Smooth muscle cell (in vitro differentiated cells): ENCODE measurements around the gene FBXW7. TPM values are rescaled to one million over a fixed set of nuclear protein-coding genes. Genes with fewer than 3 reads are reported as not detected.

Experiments used
- DNase-seq: peaks from one replicate; lab custom pipeline; 2025; ENCODE audit not compliant: unreplicated experiment; lab: John Stamatoyannopoulos, UW
- H2AFZ ChIP-seq: fragments of 200-600 bp; sonication (generic); 2 replicates; pipeline ENCODE4 v1.6.0; 2016; ENCODE audit warnings: antibody characterized with exemption, low read depth, mild to moderate bottlenecking
- H3F3A ChIP-seq: fragments of 200-600 bp; sonication (generic); 2 replicates; pipeline ENCODE4 v1.6.0; 2017; ENCODE audit warnings: antibody characterized with exemption, low read depth
- H3K27ac ChIP-seq: fragments of 200-600 bp; sonication (generic); 2 replicates; pipeline ENCODE4 v1.5.1; 2016; ENCODE audit warnings: low read depth, mild to moderate bottlenecking
- H3K27me3 ChIP-seq: fragments of 200-600 bp; sonication (generic); 2 replicates; pipeline ENCODE4 v1.6.1; 2016; ENCODE audit warnings: low read depth, mild to moderate bottlenecking
- H3K36me3 ChIP-seq: fragments of 200-600 bp; sonication (generic); 2 replicates; pipeline ENCODE4 v1.5.1; 2016; ENCODE audit warnings: low read depth
- H3K4me1 ChIP-seq: fragments of 200-600 bp; sonication (generic); 2 replicates; pipeline ENCODE4 v1.5.1; 2016; ENCODE audit warnings: low read depth
- H3K4me2 ChIP-seq: fragments of 200-600 bp; sonication (generic); 2 replicates; pipeline ENCODE4 v1.6.0; 2016; ENCODE audit warnings: mild to moderate bottlenecking
- H3K4me3 ChIP-seq: fragments of 200-600 bp; sonication (generic); 2 replicates; pipeline ENCODE4 v1.5.1; 2016; ENCODE audit warnings: mild to moderate bottlenecking
- H3K79me2 ChIP-seq: fragments of 200-600 bp; sonication (generic); 2 replicates; pipeline ENCODE4 v1.6.0; 2016; ENCODE audit warnings: low read depth, mild to moderate bottlenecking
- H3K9ac ChIP-seq: fragments of 200-600 bp; sonication (generic); 2 replicates; pipeline ENCODE4 v1.6.0; 2016; ENCODE audit warnings: low read depth
- H3K9me3 ChIP-seq: fragments of 200-600 bp; sonication (generic); replicated peaks from 2 replicates; pipeline ENCODE4 v1.5.1; 2016; ENCODE audit warnings: low read depth
- H4K20me1 ChIP-seq: fragments of 200-600 bp; sonication (generic); 2 replicates; pipeline ENCODE4 v1.6.0; 2016; ENCODE audit warnings: low read depth
- WGBS: methylation state at CpG from one replicate; pipeline ENCODE4 v1.1.7; 2016; ENCODE audit warnings: low lambda C conversion rate; 5-methylcytosine and 5-hydroxymethylcytosine counted together
- polyA plus RNA-seq: library from polyadenylated mRNA; unstranded; fragments of >200 nt; fragmentation: Nextera tagmentation; extraction: Ambion mirVana; gene quantifications from 2 replicates; pipeline ENCODE4 v1.2.1, GENCODE V29; 2016
- total RNA-seq: library from RNA; depleted of rRNA; stranded (reverse); fragments of >200 nt; gene quantifications from 2 replicates; pipeline ENCODE4 v1.2.3, GENCODE V29; 2014
- TF ChIP-seq, protein P1 (sequence below): fragments of 200-600 bp; sonication (generic); IDR thresholded peaks from 2 replicates; pipeline ENCODE4 v1.5.1; 2017; ENCODE audit warnings: borderline replicate concordance, mild to moderate bottlenecking, antibody characterized with exemption; ENCODE audit not compliant: insufficient read depth, poor library complexity, severe bottlenecking

FBXW7 gene
- total and polyA plus RNA-seq, 2 experiments from 2014 or later = 16.4 to 31.6 TPM

DNA sequence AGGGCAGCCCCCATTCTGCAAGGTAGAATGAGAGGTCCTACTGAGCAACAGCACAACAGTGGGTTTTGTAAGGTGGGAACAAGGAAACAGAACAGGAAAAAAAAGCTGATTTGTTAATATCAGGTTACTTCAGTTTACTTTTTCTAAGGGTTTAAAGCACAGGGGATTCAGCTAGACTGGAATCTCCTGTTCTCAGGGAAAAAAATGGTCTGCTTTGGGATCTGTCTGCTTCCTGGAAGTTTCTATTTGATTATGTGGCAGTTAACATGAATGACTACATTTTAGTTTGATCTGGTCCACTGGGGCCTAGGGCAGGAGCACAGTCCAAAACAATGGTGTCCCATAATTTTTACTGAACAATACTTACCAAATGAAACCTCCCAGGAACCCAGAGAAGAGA is 104.6 kb downstream of the FBXW7 start:
- TF ChIP-seq, protein P1, sequence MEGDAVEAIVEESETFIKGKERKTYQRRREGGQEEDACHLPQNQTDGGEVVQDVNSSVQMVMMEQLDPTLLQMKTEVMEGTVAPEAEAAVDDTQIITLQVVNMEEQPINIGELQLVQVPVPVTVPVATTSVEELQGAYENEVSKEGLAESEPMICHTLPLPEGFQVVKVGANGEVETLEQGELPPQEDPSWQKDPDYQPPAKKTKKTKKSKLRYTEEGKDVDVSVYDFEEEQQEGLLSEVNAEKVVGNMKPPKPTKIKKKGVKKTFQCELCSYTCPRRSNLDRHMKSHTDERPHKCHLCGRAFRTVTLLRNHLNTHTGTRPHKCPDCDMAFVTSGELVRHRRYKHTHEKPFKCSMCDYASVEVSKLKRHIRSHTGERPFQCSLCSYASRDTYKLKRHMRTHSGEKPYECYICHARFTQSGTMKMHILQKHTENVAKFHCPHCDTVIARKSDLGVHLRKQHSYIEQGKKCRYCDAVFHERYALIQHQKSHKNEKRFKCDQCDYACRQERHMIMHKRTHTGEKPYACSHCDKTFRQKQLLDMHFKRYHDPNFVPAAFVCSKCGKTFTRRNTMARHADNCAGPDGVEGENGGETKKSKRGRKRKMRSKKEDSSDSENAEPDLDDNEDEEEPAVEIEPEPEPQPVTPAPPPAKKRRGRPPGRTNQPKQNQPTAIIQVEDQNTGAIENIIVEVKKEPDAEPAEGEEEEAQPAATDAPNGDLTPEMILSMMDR = no peak
- peaks cover 21% of the 10 kb centered on the region for H3K79me2 ChIP-seq
- DNase-seq = no peak

DNA sequence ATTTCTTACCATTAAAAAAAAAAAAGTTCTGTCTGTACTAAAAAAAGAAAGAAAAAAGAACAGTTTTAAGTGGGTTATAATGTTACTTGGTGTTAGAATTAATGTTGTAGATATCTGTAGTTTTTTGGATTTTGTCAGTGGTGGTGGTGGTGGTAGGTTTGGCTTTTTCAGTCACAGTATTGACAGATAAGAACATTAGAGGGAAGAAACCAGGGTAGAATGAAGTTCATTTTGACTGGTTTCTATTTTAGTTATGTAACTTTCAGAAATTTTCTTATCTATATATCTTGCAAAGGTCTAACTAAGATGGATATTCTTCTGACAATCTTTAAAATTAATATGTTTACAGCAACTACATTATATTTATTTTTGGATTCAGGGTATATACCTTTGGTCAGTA is 105.4 kb downstream of the FBXW7 start:
- H3F3A ChIP-seq = no peaks in the 10 kb centered on the region
- no peak overlapping the region for H3K4me2 ChIP-seq
- H3K9ac ChIP-seq = no peak overlapping the region
- no peak overlapping the region for H3K4me3 ChIP-seq
- H3K27ac ChIP-seq = no peak overlapping the region
- DNase-seq = no peak
- no peaks in the 10 kb centered on the region for H3K27me3 ChIP-seq
- H3K79me2 ChIP-seq = peaks cover 20% of the 10 kb centered on the region
- H3K4me1 ChIP-seq = no peaks in the 10 kb centered on the region
- H3K9me3 ChIP-seq = no peaks in the 10 kb centered on the region
- TF ChIP-seq, protein P1 = no peak
- no peak overlapping the region for H2AFZ ChIP-seq
- H4K20me1 ChIP-seq = peaks cover 67% of the 10 kb centered on the region
- H3K36me3 ChIP-seq = no peaks in the 10 kb centered on the region

More for the DNA sequence above, 104.6 kb downstream of the FBXW7 start:
- H3K4me3 ChIP-seq = no peak overlapping the region
- H3K4me2 ChIP-seq = no peak overlapping the region
- H4K20me1 ChIP-seq = peaks cover 67% of the 10 kb centered on the region
- no peaks in the 10 kb centered on the region for H3K36me3 ChIP-seq
- no peak overlapping the region for H3K27ac ChIP-seq
- H3K9me3 ChIP-seq = no peaks in the 10 kb centered on the region
- no peaks in the 10 kb centered on the region for H3F3A ChIP-seq
- H3K27me3 ChIP-seq = no peaks in the 10 kb centered on the region
- no peaks in the 10 kb centered on the region for H3K4me1 ChIP-seq
- no peak overlapping the region for H3K9ac ChIP-seq
- H2AFZ ChIP-seq = no peak overlapping the region

DNA sequence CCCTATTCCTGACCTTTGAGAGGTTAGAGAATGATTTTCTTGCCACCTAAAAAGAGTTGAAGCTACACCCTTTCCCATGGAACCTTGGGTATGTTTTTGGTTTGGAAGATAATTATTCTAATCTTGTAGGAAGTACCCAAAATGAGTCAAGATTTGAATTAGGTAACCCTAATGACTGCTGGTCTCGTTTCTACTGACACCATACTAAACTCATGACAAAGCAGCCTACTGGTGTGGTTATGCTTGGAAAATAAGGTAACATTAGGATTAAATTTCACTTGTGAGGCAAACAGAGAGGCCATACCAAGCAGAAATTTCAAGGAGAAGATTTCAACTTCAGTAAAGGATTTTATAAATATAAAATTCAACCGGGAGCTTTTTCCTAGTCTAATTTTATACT is 107.9 kb downstream of the FBXW7 start:
- 78% methylated on average over 2 of the region's 2 CpGs for WGBS
- H3K9me3 ChIP-seq = no peaks in the 10 kb centered on the region
- no peaks in the 10 kb centered on the region for H3K27me3 ChIP-seq
- peaks cover 65% of the 10 kb centered on the region for H4K20me1 ChIP-seq
- TF ChIP-seq, protein P1 = no peak
- H3K27ac ChIP-seq = no peak overlapping the region
- H2AFZ ChIP-seq = no peak overlapping the region
- peaks cover 14% of the 10 kb centered on the region for H3K79me2 ChIP-seq
- DNase-seq = no peak
- no peaks in the 10 kb centered on the region for H3K4me1 ChIP-seq
- H3K4me3 ChIP-seq = no peak overlapping the region
- no peaks in the 10 kb centered on the region for H3K36me3 ChIP-seq
- H3K4me2 ChIP-seq = no peak overlapping the region
- H3K9ac ChIP-seq = no peak overlapping the region
- no peaks in the 10 kb centered on the region for H3F3A ChIP-seq

- no peak overlapping the region for H3K4me3 ChIP-seq
- H3K79me2 ChIP-seq = peaks cover 20% of the 10 kb centered on the region
- H3K4me2 ChIP-seq = no peak overlapping the region
- H3K36me3 ChIP-seq = no peaks in the 10 kb centered on the region
- H3F3A ChIP-seq = no peaks in the 10 kb centered on the region
- H3K9me3 ChIP-seq = no peaks in the 10 kb centered on the region
- no peak overlapping the region for H3K9ac ChIP-seq
- DNase-seq = no peak
- H4K20me1 ChIP-seq = peaks cover 48% of the 10 kb centered on the region
- no peaks in the 10 kb centered on the region for H3K4me1 ChIP-seq
- H3K27me3 ChIP-seq = no peaks in the 10 kb centered on the region
- TF ChIP-seq, protein P1 = no peak
- H2AFZ ChIP-seq = no peak overlapping the region
- whole genome bisulfite sequencing = 70% methylated on average over 2 of the region's 2 CpGs
- H3K27ac ChIP-seq = no peak overlapping the region
Measured at GRCh38 chr4:152424977-152425376, 110.9 kb downstream of the FBXW7 start.
